Measurements from ENCODE around the gene FLNA. TPM values are rescaled to one million over a fixed set of nuclear protein-coding genes. Genes with fewer than 3 reads are reported as not detected.

Gene FLNA
- total and polyA plus RNA-seq, 9 of the 15 experiments (the other 6 are each of a cell fraction or from before 2014, with no cell fraction given): 6.2 to 735 (median 135) TPM

DNA sequence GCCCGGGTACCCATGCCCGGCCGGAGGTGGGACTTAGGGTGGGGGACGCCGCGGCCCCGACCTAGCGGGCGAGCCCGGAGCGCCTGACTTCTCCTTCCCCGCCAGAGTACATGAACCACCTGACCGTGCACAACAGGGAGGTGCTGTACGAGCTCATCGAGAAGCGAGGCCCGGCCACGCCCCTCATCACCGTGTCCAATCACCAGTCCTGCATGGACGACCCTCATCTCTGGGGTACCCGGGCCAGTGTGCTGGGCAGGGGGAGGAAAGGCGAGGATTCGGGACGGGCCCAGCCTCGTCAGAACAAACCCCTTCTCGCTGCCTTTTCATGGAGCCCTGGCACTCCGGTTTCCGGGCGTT lies 37.5 kb upstream of the FLNA start:
- FAIRE-seq: peak; percentile 71
- peak overlapping the region; percentile 76 to 96 for H3K9ac ChIP-seq (ENCODE audit: insufficient read depth in 1 of 2, low read depth in 2 of 2, low read length in 2 of 2)
- intact Hi-C loops (cut with micrococcal nuclease) (no loop called here), in situ Hi-C loops (cut with MboI) (no loop called here)
- H3K9me3 ChIP-seq (replicated peaks; ENCODE audit: control insufficient read depth, insufficient read depth, low read depth, low read length): no peaks in the 10 kb centered on the region
- peaks cover 7% of the 10 kb centered on the region; the same call in 1 of the 3 replicates for H3K36me3 ChIP-seq (ENCODE audit: control insufficient read depth, insufficient read depth, low read length)
- peak in 3 of 4 experiments; percentile 62 to 79 (median 70) for DNase-seq (ENCODE audit: extremely low read depth in 1 of 4, low spot score in 3 of 4)
- H2AFZ ChIP-seq (ENCODE audit: low read depth, low read length): peak overlapping the region; percentile 81
- POLR2A ChIA-PET: interaction anchor here (0.5 to 5.0 kb wide), 8 partner anchors 9 to 485 kb away, joined by 3 to 85 read pairs (median 3); partner anchors contain the start of gene RPL10
- no TSS peak for BruUV-seq (replicated peaks)
- CTCF ChIA-PET (ENCODE audit: low intra/inter-chr PET ratio): no interaction called here
- H3K79me2 ChIP-seq (ENCODE audit: control insufficient read depth, insufficient read depth, low read length): peaks cover 25% of the 10 kb centered on the region
- no peaks in the 10 kb centered on the region for H3K9me1 ChIP-seq (ENCODE audit: control insufficient read depth, insufficient read depth, low read length)
- H3K27me3 ChIP-seq (ENCODE audit: control insufficient read depth in 2 of 2, insufficient read depth in 2 of 2, low read length in 2 of 2): no peaks in the 10 kb centered on the region
- H3K4me1 ChIP-seq (replicated peaks in 1 of 2; ENCODE audit: control insufficient read depth in 2 of 2, insufficient read depth in 2 of 2, low read length in 2 of 2): peaks cover 13 to 46% of the 10 kb centered on the region in 2 experiments; a peak in 4 of 5 replicates
- no CpG with 5 or more reads among the region's 29 CpGs for WGBS (ENCODE audit: insufficient coverage, low coverage, missing lambda C conversion rate)
- peak overlapping the region; percentile 87 for H3K4me2 ChIP-seq (ENCODE audit: insufficient read depth, low read length)
- H4K20me1 ChIP-seq (replicated peaks; ENCODE audit: control insufficient read depth, insufficient read depth, low read length): no peaks in the 10 kb centered on the region
- H3K27ac ChIP-seq (ENCODE audit: extremely low read depth, low read depth, low read length): peak overlapping the region; percentile 80
- peak overlapping the region; percentile 74 for H3K4me3 ChIP-seq
- peak; percentile 80 for ATAC-seq
- TF ChIP-seq POLR2B (IDR thresholded peaks at IDR 0.05; ENCODE audit: low read depth, partially characterized antibody) (peak; percentile 16), YBX1 (IDR thresholded peaks at IDR 0.05) (no peak), FOXK2 (conservative IDR thresholded peaks at IDR 0.05 in 1 of 2, IDR thresholded peaks at IDR 0.05 in 1 of 2; ENCODE audit: low read depth in 2 of 2) (peak in 1 of 2 experiments; percentile 22; a peak in 1 of 4 replicates), ZZZ3 (IDR thresholded peaks at IDR 0.05) (no peak), MTA1 (IDR thresholded peaks at IDR 0.05; ENCODE audit: borderline replicate concordance) (no peak), POLR2H (tag; IDR thresholded peaks at IDR 0.05; ENCODE audit: low read depth) (no peak), TBP (optimal IDR thresholded peaks at IDR 0.05; ENCODE audit: low read depth, low read length) (peak; percentile 49), RBM39 (optimal IDR thresholded peaks at IDR 0.05; ENCODE audit: low read depth, low read length) (no peak), NR2C2 (CRISPR knock-in tag; IDR thresholded peaks at IDR 0.05) (no peak), NR2C2 (tag; IDR thresholded peaks at IDR 0.05) (peak; percentile 25; the same call in 1 of the 2 replicates), BCL6 (CRISPR knock-in tag; IDR thresholded peaks at IDR 0.05) (no peak), SMAD3 (CRISPR knock-in tag; conservative IDR thresholded peaks at IDR 0.05) (no peak), POLR2AphosphoS5 (IDR thresholded peaks at IDR 0.05; ENCODE audit: control insufficient read depth, insufficient read depth, low read depth, low read length) (peak; percentile 42; the same call in 1 of the 2 replicates), GABPA (tag; conservative IDR thresholded peaks at IDR 0.05; ENCODE audit: low read depth) (peak; percentile 8; the same call in 1 of the 2 replicates)
- TF ChIP-seq, protein P1, sequence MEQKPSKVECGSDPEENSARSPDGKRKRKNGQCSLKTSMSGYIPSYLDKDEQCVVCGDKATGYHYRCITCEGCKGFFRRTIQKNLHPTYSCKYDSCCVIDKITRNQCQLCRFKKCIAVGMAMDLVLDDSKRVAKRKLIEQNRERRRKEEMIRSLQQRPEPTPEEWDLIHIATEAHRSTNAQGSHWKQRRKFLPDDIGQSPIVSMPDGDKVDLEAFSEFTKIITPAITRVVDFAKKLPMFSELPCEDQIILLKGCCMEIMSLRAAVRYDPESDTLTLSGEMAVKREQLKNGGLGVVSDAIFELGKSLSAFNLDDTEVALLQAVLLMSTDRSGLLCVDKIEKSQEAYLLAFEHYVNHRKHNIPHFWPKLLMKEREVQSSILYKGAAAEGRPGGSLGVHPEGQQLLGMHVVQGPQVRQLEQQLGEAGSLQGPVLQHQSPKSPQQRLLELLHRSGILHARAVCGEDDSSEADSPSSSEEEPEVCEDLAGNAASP (IDR thresholded peaks at IDR 0.05): no peak
- TF ChIP-seq, protein P2, sequence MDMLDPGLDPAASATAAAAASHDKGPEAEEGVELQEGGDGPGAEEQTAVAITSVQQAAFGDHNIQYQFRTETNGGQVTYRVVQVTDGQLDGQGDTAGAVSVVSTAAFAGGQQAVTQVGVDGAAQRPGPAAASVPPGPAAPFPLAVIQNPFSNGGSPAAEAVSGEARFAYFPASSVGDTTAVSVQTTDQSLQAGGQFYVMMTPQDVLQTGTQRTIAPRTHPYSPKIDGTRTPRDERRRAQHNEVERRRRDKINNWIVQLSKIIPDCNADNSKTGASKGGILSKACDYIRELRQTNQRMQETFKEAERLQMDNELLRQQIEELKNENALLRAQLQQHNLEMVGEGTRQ (CRISPR knock-in tag; IDR thresholded peaks at IDR 0.05): peak; percentile 45
- TF ChIP-seq, protein P3, sequence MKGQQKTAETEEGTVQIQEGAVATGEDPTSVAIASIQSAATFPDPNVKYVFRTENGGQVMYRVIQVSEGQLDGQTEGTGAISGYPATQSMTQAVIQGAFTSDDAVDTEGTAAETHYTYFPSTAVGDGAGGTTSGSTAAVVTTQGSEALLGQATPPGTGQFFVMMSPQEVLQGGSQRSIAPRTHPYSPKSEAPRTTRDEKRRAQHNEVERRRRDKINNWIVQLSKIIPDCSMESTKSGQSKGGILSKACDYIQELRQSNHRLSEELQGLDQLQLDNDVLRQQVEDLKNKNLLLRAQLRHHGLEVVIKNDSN (CRISPR knock-in tag; IDR thresholded peaks at IDR 0.05): peak; percentile 63
- TF ChIP-seq, protein P4, sequence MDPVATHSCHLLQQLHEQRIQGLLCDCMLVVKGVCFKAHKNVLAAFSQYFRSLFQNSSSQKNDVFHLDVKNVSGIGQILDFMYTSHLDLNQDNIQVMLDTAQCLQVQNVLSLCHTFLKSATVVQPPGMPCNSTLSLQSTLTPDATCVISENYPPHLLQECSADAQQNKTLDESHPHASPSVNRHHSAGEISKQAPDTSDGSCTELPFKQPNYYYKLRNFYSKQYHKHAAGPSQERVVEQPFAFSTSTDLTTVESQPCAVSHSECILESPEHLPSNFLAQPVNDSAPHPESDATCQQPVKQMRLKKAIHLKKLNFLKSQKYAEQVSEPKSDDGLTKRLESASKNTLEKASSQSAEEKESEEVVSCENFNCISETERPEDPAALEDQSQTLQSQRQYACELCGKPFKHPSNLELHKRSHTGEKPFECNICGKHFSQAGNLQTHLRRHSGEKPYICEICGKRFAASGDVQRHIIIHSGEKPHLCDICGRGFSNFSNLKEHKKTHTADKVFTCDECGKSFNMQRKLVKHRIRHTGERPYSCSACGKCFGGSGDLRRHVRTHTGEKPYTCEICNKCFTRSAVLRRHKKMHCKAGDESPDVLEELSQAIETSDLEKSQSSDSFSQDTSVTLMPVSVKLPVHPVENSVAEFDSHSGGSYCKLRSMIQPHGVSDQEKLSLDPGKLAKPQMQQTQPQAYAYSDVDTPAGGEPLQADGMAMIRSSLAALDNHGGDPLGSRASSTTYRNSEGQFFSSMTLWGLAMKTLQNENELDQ (CRISPR knock-in tag; IDR thresholded peaks at IDR 0.05; ENCODE audit: borderline replicate concordance): no peak
